Measurements from ENCODE around the gene SLC34A1.
"Not testable (repeated sequence)": the region's sequence is repeated elsewhere in the genome, so short reads cannot be mapped to it uniquely, and the experiment has no call there.

Gene SLC34A1

GRCh38 chr5:177384134-177384533, at the start of gene SLC34A1:
SLC34A1 (plus strand) TSS chr5:177384434; CDS start chr5:177385742, 1,308 bp downstream.
- DNase-seq (ENCODE audit: low read depth in 2 of 2): no peak

- DNase-seq (ENCODE audit: low read depth in 2 of 2): no peak
Measured at GRCh38 chr5:177334781-177335700, 49.2 kb upstream of the SLC34A1 start.

- no peak for DNase-seq (ENCODE audit: low read depth in 2 of 2)
Measured at GRCh38 chr5:177335701-177336065, 48.6 kb upstream of the SLC34A1 start.

GRCh38 chr5:177336112-177336511, 48.1 kb upstream of the SLC34A1 start:
- no peak for DNase-seq (ENCODE audit: low read depth in 2 of 2)

DNA sequence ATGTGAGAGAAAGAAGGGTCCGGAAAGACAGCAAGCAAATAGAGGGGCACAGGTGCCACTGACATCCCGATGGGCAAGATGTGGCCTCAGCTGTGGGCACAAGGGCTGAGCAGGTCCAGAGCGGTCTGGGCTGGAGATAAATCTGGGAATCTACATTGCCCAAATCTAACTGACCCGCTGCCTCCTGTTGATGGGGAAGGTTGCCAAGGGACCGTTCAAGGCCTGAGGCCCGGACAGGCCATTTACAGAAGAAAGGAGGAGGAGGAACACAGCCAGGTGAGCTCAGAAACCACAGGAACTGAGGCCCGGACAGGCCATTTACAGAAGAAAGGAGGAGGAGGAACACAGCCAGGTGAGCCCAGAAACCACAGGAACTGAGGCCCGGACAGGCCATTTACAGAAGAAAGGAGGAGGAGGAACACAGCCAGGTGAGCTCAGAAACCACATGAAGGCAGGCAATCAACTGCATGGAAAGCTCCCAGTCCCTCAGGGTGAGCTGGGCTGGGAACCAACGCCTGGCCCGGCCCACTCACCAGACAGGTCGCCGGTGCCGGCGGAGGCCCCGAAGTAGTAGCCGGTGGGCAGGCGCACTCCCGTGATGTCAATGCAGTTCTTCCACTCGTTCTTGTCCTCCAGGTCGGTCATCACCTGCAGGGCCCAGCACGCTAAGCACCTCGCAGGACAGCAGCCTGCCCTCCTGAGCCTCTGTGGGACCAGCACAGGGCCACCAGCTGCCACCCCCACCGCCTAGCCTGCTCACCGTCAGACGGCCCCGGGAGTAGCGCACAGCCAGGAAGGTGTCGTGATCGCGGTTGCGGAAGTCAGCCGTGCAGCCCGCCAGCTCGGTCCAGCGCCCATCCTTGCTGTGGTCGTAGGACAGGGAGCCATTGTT, 47.4 kb upstream of the SLC34A1 start:
- no peak for DNase-seq (ENCODE audit: low read depth in 2 of 2)

GRCh38 chr5:177338251-177339106, 45.8 kb upstream of the SLC34A1 start:
- DNase-seq (ENCODE audit: low read depth in 2 of 2): no peak

DNA sequence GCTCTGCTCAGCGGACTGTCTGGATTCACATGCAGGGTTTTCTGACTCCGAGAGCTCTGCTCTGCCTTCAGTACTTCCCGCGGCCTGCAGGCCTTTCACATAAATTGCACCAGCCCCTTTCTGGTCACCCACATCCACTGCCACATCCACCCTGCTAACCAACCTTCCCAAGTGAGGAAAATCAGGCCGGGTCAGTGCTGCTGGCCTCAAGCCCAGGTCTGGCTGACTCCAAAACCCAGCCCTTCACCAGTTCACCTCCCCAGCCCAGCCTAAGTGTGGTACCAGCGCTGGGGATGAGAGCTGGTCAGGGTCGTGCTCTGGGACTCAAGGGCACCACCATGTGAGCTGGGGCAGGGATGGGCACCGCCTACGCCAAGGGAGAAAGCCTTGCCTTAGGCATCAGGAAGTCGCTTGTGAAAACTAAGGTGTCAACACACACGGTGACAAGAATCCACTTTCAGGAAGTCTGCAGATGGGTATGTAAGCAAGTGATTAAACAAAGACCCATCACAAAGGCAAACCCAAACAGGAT, 45.1 kb upstream of the SLC34A1 start:
- no peak for DNase-seq (ENCODE audit: low read depth in 2 of 2)

DNA sequence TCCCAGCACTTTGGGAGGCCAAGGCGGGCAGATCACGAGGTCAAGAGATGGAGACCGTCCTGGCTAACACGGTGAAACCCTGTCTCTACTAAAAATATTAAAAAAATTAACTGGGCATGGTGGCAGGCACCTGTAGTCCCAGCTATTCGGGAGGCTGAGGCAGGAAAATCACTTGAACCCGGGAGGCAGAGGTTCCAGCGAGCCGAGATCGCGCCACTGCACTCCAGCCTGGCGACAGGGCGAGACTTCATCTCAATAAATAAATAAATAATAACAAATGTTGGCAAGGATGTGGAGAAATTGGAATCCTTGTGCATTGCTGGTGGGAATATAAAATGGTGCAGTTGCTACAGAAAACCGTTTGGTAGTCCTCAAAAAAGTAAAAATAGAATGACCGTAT, 41.2 kb upstream of the SLC34A1 start:
- DNase-seq (ENCODE audit: low read depth in 2 of 2): not testable (repeated sequence)

- no peak for DNase-seq (ENCODE audit: low read depth in 2 of 2)
Measured at GRCh38 chr5:177343777-177344176, 40.5 kb upstream of the SLC34A1 start.

DNA sequence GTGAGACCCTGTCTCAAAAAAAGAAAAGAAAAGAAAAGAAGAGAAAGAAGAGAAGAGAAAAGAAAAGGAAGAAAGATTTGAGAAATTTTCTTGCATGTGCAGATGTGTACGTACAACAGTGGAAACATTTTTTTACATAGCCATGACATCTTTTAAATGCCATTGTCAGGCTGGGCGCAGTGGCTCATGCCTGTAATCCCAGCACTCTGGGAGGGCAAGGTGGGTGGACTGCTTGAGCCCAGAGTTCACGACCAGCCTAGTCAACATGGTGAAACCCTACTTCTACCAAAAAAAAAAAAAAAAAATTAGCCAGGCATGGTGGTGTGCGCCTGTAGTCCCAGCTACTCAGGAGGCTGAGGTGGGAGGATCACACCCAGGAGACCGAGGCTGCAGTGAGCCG, 39.3 kb upstream of the SLC34A1 start:
- no peak for DNase-seq (ENCODE audit: low read depth in 2 of 2)

GRCh38 chr5:177346820-177347219, 37.4 kb upstream of the SLC34A1 start:
- DNase-seq (ENCODE audit: low read depth in 2 of 2): no peak

GRCh38 chr5:177347699-177348098, 36.5 kb upstream of the SLC34A1 start:
- no peak for DNase-seq (ENCODE audit: low read depth in 2 of 2)

- no peak for DNase-seq (ENCODE audit: low read depth in 2 of 2)
Measured at GRCh38 chr5:177349362-177349647, 34.9 kb upstream of the SLC34A1 start.

- no peak for DNase-seq (ENCODE audit: low read depth in 2 of 2)
Measured at GRCh38 chr5:177349762-177350161, 34.5 kb upstream of the SLC34A1 start.

- no peak for DNase-seq (ENCODE audit: low read depth in 2 of 2)
Measured at GRCh38 chr5:177350776-177351391, 33.4 kb upstream of the SLC34A1 start.

DNA sequence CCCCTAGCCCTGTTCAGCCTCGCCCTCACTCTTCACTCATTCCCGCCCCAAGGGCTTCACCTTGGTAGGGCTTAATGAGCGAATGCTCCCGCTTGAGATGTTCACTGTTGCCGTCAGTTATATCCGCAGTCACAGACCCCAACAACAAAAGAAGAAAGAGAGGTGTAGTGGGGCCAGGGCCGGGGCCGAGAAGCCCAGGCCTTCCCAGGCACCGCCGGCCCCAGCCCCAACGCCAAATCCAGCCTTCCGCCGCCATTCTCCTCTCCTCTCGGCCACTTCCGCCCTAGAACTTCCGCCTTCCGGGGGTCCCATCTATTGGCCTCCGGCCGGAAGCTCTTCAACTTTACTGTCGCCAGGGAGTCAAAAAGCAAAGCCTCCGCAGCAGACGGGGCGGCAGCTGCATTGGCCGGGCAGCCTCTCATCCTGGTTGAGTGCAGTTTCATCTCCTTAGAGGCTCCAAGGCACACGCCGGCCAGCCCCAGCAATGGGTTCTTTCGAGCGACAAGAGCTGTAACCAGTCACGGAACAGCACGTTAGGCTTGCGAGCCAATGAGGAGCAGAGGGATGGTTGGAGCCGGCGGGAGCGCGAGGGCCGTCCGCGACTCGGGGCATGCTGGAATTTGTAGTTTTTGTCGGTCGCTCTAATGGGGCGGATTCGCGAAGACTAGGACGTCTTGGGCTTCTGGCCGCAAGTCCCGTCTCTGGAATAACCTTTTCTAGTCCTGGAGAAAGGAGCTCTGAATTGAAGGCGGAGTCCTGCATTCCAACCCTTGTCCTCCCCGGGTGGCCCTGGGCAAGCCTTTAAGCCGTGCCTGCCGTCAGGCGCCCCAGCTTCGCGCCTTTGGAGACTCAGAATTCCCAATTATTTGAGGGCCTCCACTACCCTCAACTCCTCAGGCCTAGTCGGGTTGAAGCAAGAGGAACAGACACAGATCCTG, 32.6 kb upstream of the SLC34A1 start, which contains the start of gene LMAN2:
LMAN2 (minus strand) TSS at position 277 of the 938 bp plus-strand sequence; CDS start at position 256, 21 bp downstream.
- DNase-seq (ENCODE audit: low read depth in 2 of 2): peak; percentile 87 to 88

DNA sequence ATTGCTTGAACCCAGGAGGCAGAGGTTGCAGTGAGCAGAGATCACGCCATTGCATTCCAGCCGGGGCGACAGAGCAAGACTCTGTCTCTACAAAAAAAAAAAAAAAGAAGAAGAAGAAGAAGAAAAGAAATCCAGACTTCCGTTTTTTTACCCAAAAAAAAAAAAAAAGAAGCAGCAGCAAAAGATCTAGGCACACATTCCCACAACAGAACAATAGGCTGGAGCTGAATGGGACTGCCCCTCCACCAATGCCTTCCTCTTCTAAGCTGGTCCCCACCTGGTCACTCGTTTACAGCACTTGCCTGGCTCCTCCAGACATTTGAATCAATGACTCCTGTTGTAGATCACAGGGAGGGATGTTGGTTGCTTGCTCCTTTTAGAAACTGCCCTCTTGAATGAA, 31.1 kb upstream of the SLC34A1 start:
- DNase-seq (ENCODE audit: low read depth in 2 of 2): no peak

GRCh38 chr5:177354256-177354655, 30.0 kb upstream of the SLC34A1 start:
- no peak for DNase-seq (ENCODE audit: low read depth in 2 of 2)

GRCh38 chr5:177354711-177355110, 29.5 kb upstream of the SLC34A1 start:
- no peak for DNase-seq (ENCODE audit: low read depth in 2 of 2)
